Measurements from ENCODE around the gene C2orf72. TPM values are rescaled to one million over a fixed set of nuclear protein-coding genes. Genes with fewer than 3 reads are reported as not detected.

The C2orf72 gene
- total RNA-seq, 3 donors from 2014 or later, result 0.16 to 7.2 (median 1.3) TPM

- TF ChIP-seq CTCF (IDR thresholded peaks at IDR 0.05) (no peak), POLR2A (IDR thresholded peaks at IDR 0.05) (no peak), POLR2AphosphoS5 (IDR thresholded peaks at IDR 0.05) (no peak)
- Histone ChIP-seq H3K27ac (peak overlapping the region; percentile 52 to 61), H3K36me3 (no peaks in the 10 kb centered on the region), H3K9me3 (no peaks in the 10 kb centered on the region), H3K4me1 (no peaks in the 10 kb centered on the region), H3K27me3 (no peaks in the 10 kb centered on the region), H3K4me3 (no peak overlapping the region)
- no peak for DNase-seq (ENCODE audit: low spot score in 2 of 2)
- intact Hi-C loops (cut with DNase I; ENCODE audit: low total_unique reads), result no loop called here
Measured at GRCh38 chr2:231007286-231008098, 29.8 kb upstream of the C2orf72 start.

GRCh38 chr2:231008131-231008530 is 29.2 kb upstream of the C2orf72 start:
- DNase-seq (ENCODE audit: low spot score in 2 of 2), result no peak
- intact Hi-C loops (cut with DNase I; ENCODE audit: low total_unique reads), result no loop called here
- TF ChIP-seq POLR2A (IDR thresholded peaks at IDR 0.05) (no peak), CTCF (IDR thresholded peaks at IDR 0.05) (no peak), POLR2AphosphoS5 (IDR thresholded peaks at IDR 0.05) (no peak)
- H3K4me1 ChIP-seq, result no peaks in the 10 kb centered on the region
- no peaks in the 10 kb centered on the region for H3K36me3 ChIP-seq
- no peaks in the 10 kb centered on the region for H3K27me3 ChIP-seq
- H3K27ac ChIP-seq, result no peak overlapping the region
- no peaks in the 10 kb centered on the region for H3K9me3 ChIP-seq
- no peak overlapping the region for H3K4me3 ChIP-seq

GRCh38 chr2:231009236-231009919 is 27.9 kb upstream of the C2orf72 start:
- Histone ChIP-seq H3K36me3 (no peaks in the 10 kb centered on the region), H3K4me1 (no peaks in the 10 kb centered on the region), H3K4me3 (no peak overlapping the region), H3K9me3 (no peaks in the 10 kb centered on the region), H3K27ac (no peak overlapping the region), H3K27me3 (no peaks in the 10 kb centered on the region)
- no peak for TF ChIP-seq POLR2AphosphoS5 (IDR thresholded peaks at IDR 0.05)
- TF ChIP-seq CTCF (IDR thresholded peaks at IDR 0.05), result no peak
- TF ChIP-seq POLR2A (IDR thresholded peaks at IDR 0.05), result no peak
- intact Hi-C loops (cut with DNase I; ENCODE audit: low total_unique reads), result no loop called here
- DNase-seq (ENCODE audit: low spot score in 2 of 2), result no peak

GRCh38 chr2:231010201-231010730 is 27.1 kb upstream of the C2orf72 start:
- TF ChIP-seq POLR2AphosphoS5 (IDR thresholded peaks at IDR 0.05), result no peak
- no peak for TF ChIP-seq CTCF (IDR thresholded peaks at IDR 0.05)
- TF ChIP-seq POLR2A (IDR thresholded peaks at IDR 0.05), result no peak
- intact Hi-C loops (cut with DNase I; ENCODE audit: low total_unique reads), result no loop called here
- Histone ChIP-seq H3K9me3 (no peaks in the 10 kb centered on the region), H3K4me3 (no peak overlapping the region), H3K4me1 (no peaks in the 10 kb centered on the region), H3K27ac (no peak overlapping the region), H3K36me3 (no peaks in the 10 kb centered on the region), H3K27me3 (no peaks in the 10 kb centered on the region)
- no peak for DNase-seq (ENCODE audit: low spot score in 2 of 2)

- intact Hi-C loops (cut with DNase I; ENCODE audit: low total_unique reads), result no loop called here
- H3K4me1 ChIP-seq, result no peaks in the 10 kb centered on the region
- no peak for DNase-seq (ENCODE audit: low spot score in 2 of 2)
- H3K4me3 ChIP-seq, result no peak overlapping the region
- no peak for TF ChIP-seq POLR2A (IDR thresholded peaks at IDR 0.05)
- TF ChIP-seq POLR2AphosphoS5 (IDR thresholded peaks at IDR 0.05), result no peak
- TF ChIP-seq CTCF (IDR thresholded peaks at IDR 0.05), result no peak
- H3K36me3 ChIP-seq, result no peaks in the 10 kb centered on the region
- no peaks in the 10 kb centered on the region for H3K9me3 ChIP-seq
- no peaks in the 10 kb centered on the region for H3K27me3 ChIP-seq
- H3K27ac ChIP-seq, result no peak overlapping the region
Measured at GRCh38 chr2:231011526-231011925, 25.8 kb upstream of the C2orf72 start.

Measured in breast epithelium (tissue), 4 donors.